ENCODE data around the gene TTLL12.

DNA sequence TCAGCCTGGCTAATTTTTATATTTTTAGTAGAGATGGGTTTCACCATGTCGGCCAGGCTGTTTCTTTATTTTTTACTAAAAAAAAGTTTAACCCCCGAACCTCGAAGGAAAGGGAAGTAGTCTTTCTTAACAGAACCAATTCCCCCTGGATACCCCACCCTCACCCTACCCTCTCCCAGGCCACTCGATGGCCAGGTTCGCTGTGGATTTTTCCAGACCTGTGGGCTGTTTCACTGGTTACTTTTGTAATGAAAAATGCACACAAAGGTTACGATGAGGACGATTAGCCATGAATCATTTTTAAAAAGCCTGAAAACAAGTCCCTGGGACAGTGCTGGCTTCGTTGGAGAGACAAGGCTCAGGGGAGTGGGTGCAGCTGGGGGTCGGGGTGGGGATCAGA is 33.0 kb downstream of the TTLL12 start:
- no peak for TF ChIP-seq CTCF (IDR thresholded peaks at IDR 0.05)
- TF ChIP-seq ZFX (IDR thresholded peaks at IDR 0.05; ENCODE audit: borderline replicate concordance) = no peak

Measured in 22Rv1 (cell line).